Right atrium auricular region (tissue), 2 donors: ENCODE data around the gene GUCY2C. TPM values are rescaled to one million over a fixed set of nuclear protein-coding genes. Genes with fewer than 3 reads are reported as not detected.
"Not testable (repeated sequence)": the region's sequence is repeated elsewhere in the genome, so short reads cannot be mapped to it uniquely, and the experiment has no call there.

Source experiments
- DNase-seq: peaks from one replicate; pipeline ENCODE4 v3.0.0-alpha.2; 2019; ENCODE audit warnings: low spot score
- H3K27ac ChIP-seq, 2 donors: fragments of 200-600 bp; sonication (generic); 1 replicate in 1 of 2; 2 replicates in 1 of 2; pipeline ENCODE4 v1.5.1; 2016 to 2019
- H3K27me3 ChIP-seq, 2 donors: fragments of 200-600 bp; sonication (generic); one replicate each; pipeline versions ENCODE4 v1.5.1 to v1.6.0; 2017 to 2019
- H3K36me3 ChIP-seq: fragments of 200-600 bp; sonication (generic); one replicate; pipeline ENCODE4 v1.5.1; 2016
- H3K4me1 ChIP-seq, 2 donors: fragments of 200-600 bp; sonication (generic); one replicate each; pipeline versions ENCODE4 v1.5.1 to v1.6.0; 2017 to 2019
- H3K4me3 ChIP-seq, 2 donors: fragments of 200-600 bp; sonication (generic); 1 replicate in 1 of 2; 2 replicates in 1 of 2; pipeline ENCODE4 v1.5.1; 2017 to 2019; ENCODE audit warnings: mild to moderate bottlenecking in 1 of 2, moderate library complexity in 1 of 2
- H3K9me3 ChIP-seq, 2 donors: fragments of 200-600 bp; sonication (generic); one replicate each; pipeline ENCODE4 v1.5.1; 2019
- total RNA-seq, 2 donors: library from RNA; depleted of rRNA; stranded (reverse); fragments of >200 nt; gene quantifications; one replicate each; pipeline ENCODE4 v1.1.0, GENCODE V29; 2016
- TF ChIP-seq, protein P1 (sequence below), 2 donors: fragments of 200-600 bp; sonication (generic); IDR thresholded peaks; one replicate each; pipeline ENCODE4 v1.5.1; 2019; ENCODE audit warnings: antibody characterized with exemption in 2 of 2

The GUCY2C gene
- total RNA-seq = not detected

DNA sequence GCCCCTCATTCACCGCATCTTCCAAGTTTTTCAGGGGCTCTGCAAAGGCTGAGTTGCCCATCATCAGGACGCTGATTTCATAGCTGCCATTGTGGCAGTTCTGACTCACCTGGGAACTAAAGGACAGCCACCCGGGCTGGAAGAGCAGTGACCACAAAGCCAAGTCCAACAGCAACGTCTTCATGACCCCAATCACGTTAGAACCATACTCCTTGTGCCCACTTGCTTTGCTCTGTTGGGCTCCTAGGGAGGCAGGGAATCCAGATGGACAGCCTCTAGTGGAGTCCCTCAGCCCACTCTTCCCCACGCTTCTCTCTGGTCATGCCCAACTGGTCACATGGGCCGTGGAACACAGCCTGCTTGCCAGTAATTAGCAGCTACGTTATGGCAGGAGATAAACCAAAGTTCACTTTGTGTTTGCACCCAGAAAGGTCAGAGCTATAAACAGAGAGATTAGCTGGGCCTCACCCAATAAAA lies at the start of gene GUCY2C:
TSS of gene GUCY2C (minus strand) at position 335 of the 477 bp plus-strand sequence. CDS start at position 184, 151 bp downstream.
- Histone ChIP-seq H3K27ac (no peak within 1 kb of the TSS), H3K36me3 (no peaks in the 10 kb centered on the region), H3K4me3 (no peak within 1 kb of the TSS), H3K4me1 (no peaks in the 10 kb centered on the region), H3K9me3 (no peaks in the 10 kb centered on the region), H3K27me3 (no peaks in the 10 kb centered on the region)
- TF ChIP-seq, protein P1, sequence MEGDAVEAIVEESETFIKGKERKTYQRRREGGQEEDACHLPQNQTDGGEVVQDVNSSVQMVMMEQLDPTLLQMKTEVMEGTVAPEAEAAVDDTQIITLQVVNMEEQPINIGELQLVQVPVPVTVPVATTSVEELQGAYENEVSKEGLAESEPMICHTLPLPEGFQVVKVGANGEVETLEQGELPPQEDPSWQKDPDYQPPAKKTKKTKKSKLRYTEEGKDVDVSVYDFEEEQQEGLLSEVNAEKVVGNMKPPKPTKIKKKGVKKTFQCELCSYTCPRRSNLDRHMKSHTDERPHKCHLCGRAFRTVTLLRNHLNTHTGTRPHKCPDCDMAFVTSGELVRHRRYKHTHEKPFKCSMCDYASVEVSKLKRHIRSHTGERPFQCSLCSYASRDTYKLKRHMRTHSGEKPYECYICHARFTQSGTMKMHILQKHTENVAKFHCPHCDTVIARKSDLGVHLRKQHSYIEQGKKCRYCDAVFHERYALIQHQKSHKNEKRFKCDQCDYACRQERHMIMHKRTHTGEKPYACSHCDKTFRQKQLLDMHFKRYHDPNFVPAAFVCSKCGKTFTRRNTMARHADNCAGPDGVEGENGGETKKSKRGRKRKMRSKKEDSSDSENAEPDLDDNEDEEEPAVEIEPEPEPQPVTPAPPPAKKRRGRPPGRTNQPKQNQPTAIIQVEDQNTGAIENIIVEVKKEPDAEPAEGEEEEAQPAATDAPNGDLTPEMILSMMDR (IDR thresholded peaks at IDR 0.05) = no peak
- DNase-seq = no peak

DNA sequence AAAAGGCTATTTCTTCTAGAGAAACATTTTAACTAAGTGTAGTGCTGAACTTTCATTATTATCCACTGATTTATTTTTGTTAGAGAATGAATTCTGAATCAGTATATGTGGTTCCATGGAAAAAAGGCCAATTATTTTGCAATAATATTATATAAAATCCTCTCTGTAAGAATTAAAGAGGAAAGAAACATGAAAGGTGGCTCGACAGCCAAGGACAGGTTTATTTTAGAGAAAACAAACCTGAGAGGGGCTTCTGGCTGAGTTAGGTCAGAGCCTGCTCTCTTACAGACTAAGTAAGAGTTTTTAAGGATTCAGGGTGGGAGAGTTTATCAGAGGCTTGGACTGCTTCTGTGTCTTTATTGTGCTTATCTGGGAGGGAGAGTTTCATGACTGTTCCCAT lies 46.7 kb upstream of the GUCY2C start:
- H3K4me3 ChIP-seq = no peak overlapping the region
- DNase-seq = no peak
- no peak overlapping the region for H3K27ac ChIP-seq
- TF ChIP-seq, protein P1 (IDR thresholded peaks at IDR 0.05) = no peak
- no peaks in the 10 kb centered on the region for H3K4me1 ChIP-seq
- H3K36me3 ChIP-seq = no peaks in the 10 kb centered on the region
- no peaks in the 10 kb centered on the region for H3K27me3 ChIP-seq
- peaks cover 0 to 4% of the 10 kb centered on the region in 2 donors for H3K9me3 ChIP-seq

DNA sequence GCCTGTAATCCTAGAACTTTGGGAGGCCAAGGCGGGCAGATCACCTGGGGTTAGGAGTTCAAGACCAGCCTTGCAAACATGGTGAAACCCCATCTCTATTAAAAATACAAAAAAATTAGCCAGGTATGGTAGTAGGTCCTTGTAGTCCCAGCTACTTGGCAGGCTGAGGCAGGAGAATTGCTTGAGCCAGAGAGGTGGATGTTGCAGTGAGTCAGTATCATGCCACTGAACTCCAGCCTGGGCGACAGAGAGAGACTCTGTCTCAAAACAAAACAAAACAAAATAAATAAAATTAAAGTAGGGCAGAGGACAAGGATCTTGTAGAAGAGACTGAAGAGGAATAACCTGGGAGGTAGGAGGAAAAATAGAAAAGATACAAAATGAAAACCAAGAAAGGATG lies 45.5 kb upstream of the GUCY2C start:
- DNase-seq = no peak

DNA sequence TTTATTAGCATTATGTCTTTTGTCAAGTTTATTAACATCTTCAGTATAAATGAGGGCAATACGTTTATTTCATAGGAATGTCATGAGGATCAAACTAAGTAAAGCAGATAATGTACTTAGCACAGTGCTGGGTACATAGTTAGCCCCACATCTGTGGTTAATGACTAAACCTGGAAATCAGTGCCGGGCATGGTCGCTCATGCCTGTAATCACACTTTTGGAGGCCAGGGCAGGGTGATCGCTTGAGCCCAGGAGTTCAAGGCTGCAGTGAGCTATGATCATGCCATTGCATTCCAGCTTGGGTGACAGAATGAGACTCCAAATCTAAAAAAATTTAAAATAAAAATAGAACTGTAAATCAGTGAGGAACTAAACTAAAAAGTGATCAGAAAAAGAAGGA lies 44.8 kb upstream of the GUCY2C start:
- Histone ChIP-seq H3K9me3 (peaks cover 0 to 4% of the 10 kb centered on the region in 2 donors), H3K27ac (no peak overlapping the region), H3K4me3 (no peak overlapping the region), H3K27me3 (no peaks in the 10 kb centered on the region), H3K36me3 (no peaks in the 10 kb centered on the region), H3K4me1 (no peaks in the 10 kb centered on the region)
- DNase-seq = no peak
- TF ChIP-seq, protein P1 (IDR thresholded peaks at IDR 0.05) = no peak

More for the DNA sequence above, 45.5 kb upstream of the GUCY2C start:
- H3K36me3 ChIP-seq = no peaks in the 10 kb centered on the region
- H3K9me3 ChIP-seq = peaks cover 0 to 4% of the 10 kb centered on the region in 2 donors
- TF ChIP-seq, protein P1 (IDR thresholded peaks at IDR 0.05) = no peak
- H3K27ac ChIP-seq = no peak overlapping the region
- H3K4me3 ChIP-seq = no peak overlapping the region
- no peaks in the 10 kb centered on the region for H3K4me1 ChIP-seq
- no peaks in the 10 kb centered on the region for H3K27me3 ChIP-seq

DNA sequence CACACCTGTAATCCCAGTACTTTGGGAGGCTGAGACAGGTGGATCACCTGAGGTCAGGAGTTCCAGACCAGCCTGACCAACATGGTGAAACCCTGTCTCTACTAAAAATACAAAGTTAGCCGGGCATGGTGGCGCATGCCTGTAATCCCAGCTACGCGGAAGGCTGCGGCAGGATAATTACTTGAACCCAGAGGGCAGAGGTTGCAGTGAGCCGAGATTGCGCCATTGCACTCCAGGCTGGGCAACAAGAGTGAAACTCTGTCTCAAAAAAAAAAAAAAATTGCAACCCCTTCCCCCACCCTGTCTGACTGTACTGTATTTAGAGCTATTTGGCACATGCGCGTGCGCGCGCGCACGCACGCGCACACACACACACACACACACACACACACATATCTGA lies 40.0 kb upstream of the GUCY2C start:
- not testable (repeated sequence) for DNase-seq, H3K4me1 ChIP-seq, H3K36me3 ChIP-seq, H3K9me3 ChIP-seq, H3K27me3 ChIP-seq, H3K4me3 ChIP-seq, H3K27ac ChIP-seq

DNA sequence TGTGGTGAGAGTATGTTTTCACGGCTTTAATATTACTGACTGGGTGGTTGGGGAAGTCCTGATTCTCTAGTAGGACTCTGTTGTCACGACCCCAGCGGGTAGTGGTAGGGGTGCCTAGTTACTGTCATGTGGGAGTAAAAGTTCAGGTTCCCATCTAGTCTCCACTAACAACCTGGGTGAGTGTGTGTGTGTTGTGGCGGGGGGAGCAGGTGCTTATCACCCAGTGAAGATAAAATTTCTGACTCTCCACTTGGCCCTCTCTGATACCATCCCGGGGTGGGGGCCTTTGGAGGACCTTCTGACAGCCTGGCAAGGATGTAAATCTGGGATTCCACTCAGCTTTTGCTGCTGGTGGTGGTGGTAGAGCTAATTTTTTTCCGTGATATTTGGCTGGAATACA lies 35.4 kb upstream of the GUCY2C start:
- DNase-seq = no peak
- Histone ChIP-seq H3K4me1 (no peaks in the 10 kb centered on the region), H3K27me3 (no peaks in the 10 kb centered on the region), H3K27ac (no peak overlapping the region), H3K36me3 (no peaks in the 10 kb centered on the region), H3K4me3 (no peak overlapping the region), H3K9me3 (peaks cover 0 to 17% of the 10 kb centered on the region in 2 donors)
- TF ChIP-seq, protein P1 (IDR thresholded peaks at IDR 0.05) = no peak
